ENCODE measurements around the gene CCDC88C. TPM values are rescaled to one million over a fixed set of nuclear protein-coding genes. Genes with fewer than 3 reads are reported as not detected.
A peak's percentile ranks its signal among the peaks of the same experiment; 100 is the strongest.

Gene CCDC88C
- total RNA-seq, 2 donors from 2014 or later = 32.5 to 54.4 TPM

DNA sequence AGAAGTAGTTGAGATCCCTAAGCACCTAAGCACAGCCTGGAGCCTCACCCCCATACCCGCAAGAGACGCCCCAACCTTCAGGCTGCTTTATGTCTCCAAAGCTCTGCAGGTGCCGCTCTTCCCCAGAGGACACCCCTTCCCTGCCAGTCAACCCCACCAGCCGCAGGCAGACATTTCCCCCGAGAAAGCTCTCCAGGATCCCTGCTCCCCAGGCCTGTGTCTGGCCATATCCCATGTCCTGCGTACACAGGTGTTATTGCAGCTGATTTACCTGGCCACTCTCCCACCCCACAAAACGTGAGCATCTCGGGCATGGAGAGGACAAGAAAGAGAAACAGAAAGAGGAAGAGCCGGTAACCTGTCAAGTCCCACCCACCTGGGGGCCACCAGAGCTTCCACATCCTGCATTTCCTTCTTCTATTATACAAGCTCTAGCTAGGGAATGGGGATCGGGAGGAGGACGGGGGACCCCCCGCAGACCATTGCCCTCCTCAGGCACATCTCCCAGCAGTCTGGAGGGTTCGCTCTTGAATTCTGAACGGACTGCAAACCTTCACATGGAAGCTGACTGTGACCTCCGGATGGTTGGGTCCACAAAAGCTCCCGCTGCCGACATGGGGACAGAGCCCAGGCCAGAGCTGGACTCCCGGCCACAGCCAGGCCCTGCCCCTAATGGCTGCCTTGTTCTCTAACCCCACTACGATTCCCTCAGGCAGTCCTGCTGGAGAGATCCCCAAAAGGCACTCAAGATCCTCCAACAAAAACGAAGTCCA, 17.6 kb downstream of the CCDC88C start:
- Histone ChIP-seq H3K36me3 (no peaks in the 10 kb centered on the region), H3K4me3 (peak overlapping the region in 1 of 2 donors; percentile 22), H3K27me3 (replicated peaks; ENCODE audit: insufficient read depth) (no peaks in the 10 kb centered on the region), H3K4me1 (replicated peaks) (peaks cover 45% of the 10 kb centered on the region), H3K9me3 (no peaks in the 10 kb centered on the region), H3K27ac (peak overlapping the region; percentile 87 to 88)
- WGBS = 51% methylated on average over 19 of the region's 20 CpGs
- TF ChIP-seq POLR2AphosphoS5 (IDR thresholded peaks at IDR 0.05) = peak; percentile 8
- TF ChIP-seq, protein P1, sequence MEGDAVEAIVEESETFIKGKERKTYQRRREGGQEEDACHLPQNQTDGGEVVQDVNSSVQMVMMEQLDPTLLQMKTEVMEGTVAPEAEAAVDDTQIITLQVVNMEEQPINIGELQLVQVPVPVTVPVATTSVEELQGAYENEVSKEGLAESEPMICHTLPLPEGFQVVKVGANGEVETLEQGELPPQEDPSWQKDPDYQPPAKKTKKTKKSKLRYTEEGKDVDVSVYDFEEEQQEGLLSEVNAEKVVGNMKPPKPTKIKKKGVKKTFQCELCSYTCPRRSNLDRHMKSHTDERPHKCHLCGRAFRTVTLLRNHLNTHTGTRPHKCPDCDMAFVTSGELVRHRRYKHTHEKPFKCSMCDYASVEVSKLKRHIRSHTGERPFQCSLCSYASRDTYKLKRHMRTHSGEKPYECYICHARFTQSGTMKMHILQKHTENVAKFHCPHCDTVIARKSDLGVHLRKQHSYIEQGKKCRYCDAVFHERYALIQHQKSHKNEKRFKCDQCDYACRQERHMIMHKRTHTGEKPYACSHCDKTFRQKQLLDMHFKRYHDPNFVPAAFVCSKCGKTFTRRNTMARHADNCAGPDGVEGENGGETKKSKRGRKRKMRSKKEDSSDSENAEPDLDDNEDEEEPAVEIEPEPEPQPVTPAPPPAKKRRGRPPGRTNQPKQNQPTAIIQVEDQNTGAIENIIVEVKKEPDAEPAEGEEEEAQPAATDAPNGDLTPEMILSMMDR (IDR thresholded peaks at IDR 0.05) = no peak
- intact Hi-C loops (cut with DNase I) = no loop called here
- DNase-seq (ENCODE audit: low spot score) = peak; percentile 42

DNA sequence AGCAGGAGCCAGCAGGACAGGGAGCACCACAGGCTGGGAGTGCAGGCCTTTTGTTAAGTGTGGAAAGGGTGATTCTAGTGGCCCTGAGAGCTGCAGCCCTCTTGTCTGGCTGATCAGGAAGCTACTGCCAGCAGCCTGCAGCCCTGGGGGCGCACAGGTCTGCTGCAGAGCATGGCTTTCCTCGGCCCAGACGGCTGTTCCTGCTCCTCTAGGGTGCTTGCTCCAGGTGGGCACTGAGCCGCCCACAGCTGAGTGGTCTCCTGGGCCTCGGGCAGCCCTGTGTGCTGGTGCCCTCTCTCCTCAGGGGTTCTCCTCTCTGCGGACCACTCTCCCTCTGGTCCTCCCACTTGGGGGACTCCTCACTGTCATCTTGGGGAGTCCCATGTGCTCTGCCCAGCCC, 18.9 kb downstream of the CCDC88C start:
- no peaks in the 10 kb centered on the region for H3K9me3 ChIP-seq
- DNase-seq (ENCODE audit: low spot score) = no peak
- TF ChIP-seq, protein P1 (IDR thresholded peaks at IDR 0.05) = no peak
- H3K4me3 ChIP-seq = no peak overlapping the region
- H3K4me1 ChIP-seq (replicated peaks) = peaks cover 46% of the 10 kb centered on the region
- 74% methylated on average over 6 of the region's 6 CpGs for WGBS
- no peaks in the 10 kb centered on the region for H3K27me3 ChIP-seq (replicated peaks; ENCODE audit: insufficient read depth)
- intact Hi-C loops (cut with DNase I) = no loop called here
- peak overlapping the region; percentile 87 to 88 for H3K27ac ChIP-seq
- no peaks in the 10 kb centered on the region for H3K36me3 ChIP-seq

DNA sequence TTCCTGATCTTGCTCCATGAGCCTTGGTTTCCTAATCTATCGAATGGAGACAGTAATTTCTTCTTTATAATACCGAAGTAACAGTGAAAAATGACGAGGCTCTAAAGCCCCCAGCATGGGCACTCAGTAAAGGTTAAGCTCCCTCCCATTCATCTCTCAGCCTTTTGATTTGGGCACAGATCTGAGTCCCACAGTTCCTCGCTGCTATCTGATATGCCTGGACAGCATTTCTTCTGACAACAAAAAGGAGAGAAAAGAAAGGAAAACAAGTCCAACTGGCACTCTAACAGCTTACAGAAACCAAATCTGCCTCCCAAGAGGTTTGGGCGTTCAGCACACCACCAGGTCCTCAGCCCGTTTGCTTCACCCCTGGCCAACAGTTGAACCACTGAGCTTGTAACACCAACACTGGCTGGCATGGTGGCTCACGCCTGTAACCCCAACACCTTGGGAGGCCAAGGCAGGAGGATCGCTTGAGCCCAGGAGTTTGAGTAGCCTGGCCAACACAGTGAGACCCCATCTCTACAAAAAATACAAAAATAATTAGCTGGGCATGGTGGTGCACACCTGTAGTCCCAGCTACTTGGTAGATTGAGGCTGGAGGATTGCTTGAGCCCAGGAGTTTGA, 19.5 kb downstream of the CCDC88C start:
- no peaks in the 10 kb centered on the region for H3K36me3 ChIP-seq
- no peaks in the 10 kb centered on the region for H3K27me3 ChIP-seq (replicated peaks; ENCODE audit: insufficient read depth)
- H3K4me3 ChIP-seq = no peak overlapping the region
- peak overlapping the region; percentile 87 to 88 for H3K27ac ChIP-seq
- no peak for DNase-seq (ENCODE audit: low spot score)
- TF ChIP-seq, protein P1 (IDR thresholded peaks at IDR 0.05) = no peak
- TF ChIP-seq POLR2A (IDR thresholded peaks at IDR 0.05) = no peak
- no peak for TF ChIP-seq POLR2AphosphoS5 (IDR thresholded peaks at IDR 0.05)
- no peaks in the 10 kb centered on the region for H3K9me3 ChIP-seq
- WGBS = 51% methylated on average over 8 of the region's 8 CpGs
- intact Hi-C loops (cut with DNase I) = no loop called here
- peaks cover 50% of the 10 kb centered on the region for H3K4me1 ChIP-seq (replicated peaks)

DNA sequence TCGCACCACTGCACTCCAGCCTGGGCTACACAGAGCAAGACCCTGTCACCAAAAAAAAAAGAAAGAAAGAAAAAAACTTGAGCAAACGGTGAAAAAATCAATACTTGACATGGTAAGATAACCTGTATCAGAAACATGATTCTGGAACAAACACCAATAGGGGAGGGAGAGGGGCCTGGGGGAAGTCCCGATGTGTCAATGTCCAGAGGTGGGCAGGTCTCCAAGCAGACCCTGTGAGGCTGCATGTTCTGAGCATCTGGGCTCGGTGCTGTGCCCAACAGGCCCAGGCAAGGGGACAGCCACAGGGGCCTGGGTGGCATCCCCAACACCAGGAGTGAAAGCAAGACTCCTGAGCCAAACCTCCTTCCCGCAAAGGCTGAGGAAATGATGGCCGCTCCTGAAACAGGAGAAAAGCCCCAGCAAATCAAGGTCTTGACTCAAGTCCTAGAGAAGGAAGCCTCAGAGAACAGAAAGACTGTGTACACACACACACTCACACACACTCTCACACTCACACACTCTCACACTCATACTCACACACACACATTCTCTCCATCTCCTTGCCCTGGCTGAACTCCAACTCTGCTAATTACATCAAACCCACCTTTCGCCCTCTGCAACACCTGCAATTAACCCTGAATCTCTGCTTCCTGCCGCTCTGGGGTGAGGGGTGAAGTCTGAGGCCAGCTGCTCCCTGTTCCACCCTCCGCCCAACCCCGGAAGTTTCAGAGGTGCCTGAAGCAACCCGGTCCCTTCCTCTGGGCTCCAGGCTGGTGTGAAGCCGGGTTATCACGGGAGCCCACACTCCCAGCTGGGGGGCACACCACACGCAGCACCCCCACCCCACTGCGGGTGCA, 20.4 kb downstream of the CCDC88C start:
- 32% methylated on average over 15 of the region's 15 CpGs for WGBS
- Histone ChIP-seq H3K36me3 (no peaks in the 10 kb centered on the region), H3K27me3 (replicated peaks; ENCODE audit: insufficient read depth) (no peaks in the 10 kb centered on the region), H3K27ac (peak overlapping the region; percentile 87 to 88), H3K4me3 (peak overlapping the region in 1 of 2 donors; percentile 15), H3K4me1 (replicated peaks) (peaks cover 53% of the 10 kb centered on the region), H3K9me3 (no peaks in the 10 kb centered on the region)
- no peak for TF ChIP-seq POLR2A (IDR thresholded peaks at IDR 0.05)
- TF ChIP-seq POLR2AphosphoS5 (IDR thresholded peaks at IDR 0.05) = no peak
- TF ChIP-seq, protein P1 (IDR thresholded peaks at IDR 0.05) = no peak
- intact Hi-C loops (cut with DNase I) = no loop called here
- DNase-seq (ENCODE audit: low spot score) = no peak

All from prostate gland (tissue), 2 donors.